ENCODE measurements around the gene MLX.

DNA sequence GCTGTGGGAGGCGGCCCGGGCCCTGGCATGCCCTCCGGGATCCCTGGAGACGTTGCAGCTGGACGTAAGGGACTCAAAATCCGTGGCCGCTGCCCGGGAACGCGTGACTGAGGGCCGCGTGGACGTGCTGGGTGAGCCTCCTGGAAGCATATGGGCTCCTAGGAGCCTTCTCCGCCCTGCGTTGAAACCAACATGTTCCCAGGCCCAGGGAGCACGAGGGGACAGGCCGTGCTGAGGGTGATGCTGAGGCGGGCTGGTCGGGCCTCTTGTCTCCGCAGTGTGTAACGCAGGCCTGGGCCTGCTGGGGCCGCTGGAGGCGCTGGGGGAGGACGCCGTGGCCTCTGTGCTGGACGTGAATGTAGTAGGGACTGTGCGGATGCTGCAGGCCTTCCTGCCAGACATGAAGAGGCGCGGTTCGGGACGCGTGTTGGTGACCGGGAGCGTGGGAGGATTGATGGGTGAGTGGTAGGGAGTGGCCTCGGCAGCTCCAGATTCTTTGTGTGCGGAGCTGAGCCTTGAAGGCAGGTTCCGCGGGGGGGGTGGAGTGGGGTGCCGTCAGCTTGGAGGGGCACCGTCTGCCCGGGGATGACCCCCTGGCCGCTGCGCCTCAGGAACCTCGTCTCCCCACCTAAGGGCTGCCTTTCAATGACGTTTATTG, 13.6 kb upstream of the MLX start:
- TF ChIP-seq, protein P1, sequence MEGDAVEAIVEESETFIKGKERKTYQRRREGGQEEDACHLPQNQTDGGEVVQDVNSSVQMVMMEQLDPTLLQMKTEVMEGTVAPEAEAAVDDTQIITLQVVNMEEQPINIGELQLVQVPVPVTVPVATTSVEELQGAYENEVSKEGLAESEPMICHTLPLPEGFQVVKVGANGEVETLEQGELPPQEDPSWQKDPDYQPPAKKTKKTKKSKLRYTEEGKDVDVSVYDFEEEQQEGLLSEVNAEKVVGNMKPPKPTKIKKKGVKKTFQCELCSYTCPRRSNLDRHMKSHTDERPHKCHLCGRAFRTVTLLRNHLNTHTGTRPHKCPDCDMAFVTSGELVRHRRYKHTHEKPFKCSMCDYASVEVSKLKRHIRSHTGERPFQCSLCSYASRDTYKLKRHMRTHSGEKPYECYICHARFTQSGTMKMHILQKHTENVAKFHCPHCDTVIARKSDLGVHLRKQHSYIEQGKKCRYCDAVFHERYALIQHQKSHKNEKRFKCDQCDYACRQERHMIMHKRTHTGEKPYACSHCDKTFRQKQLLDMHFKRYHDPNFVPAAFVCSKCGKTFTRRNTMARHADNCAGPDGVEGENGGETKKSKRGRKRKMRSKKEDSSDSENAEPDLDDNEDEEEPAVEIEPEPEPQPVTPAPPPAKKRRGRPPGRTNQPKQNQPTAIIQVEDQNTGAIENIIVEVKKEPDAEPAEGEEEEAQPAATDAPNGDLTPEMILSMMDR (IDR thresholded peaks at IDR 0.05), result no peak
- no peak for TF ChIP-seq POLR2A (IDR thresholded peaks at IDR 0.05)
